ENCODE results near the gene DENND11.
A peak's percentile ranks its signal among the peaks of the same experiment; 100 is the strongest.

DENND11 gene

GRCh38 chr7:141702047-141702567, at the start of gene DENND11:
Gene DENND11 (minus strand): TSS chr7:141702166. CDS start chr7:141702153, 13 bp downstream.
- H3K4me3 ChIP-seq (ENCODE audit: low read length), result peak within 1 kb of the TSS; percentile 75
- DNase-seq (ENCODE audit: low read depth), result peak; percentile 39

GRCh38 chr7:141748396-141748795, 46.4 kb upstream of the DENND11 start:
- DNase-seq (ENCODE audit: low read depth), result no peak
- no peak overlapping the region for H3K4me3 ChIP-seq (ENCODE audit: low read length)
- no peak for TF ChIP-seq CTCF (conservative IDR thresholded peaks at IDR 0.05; ENCODE audit: low read length)

More at GRCh38 chr7:141702047-141702567, at the start of gene DENND11:
- no peak for TF ChIP-seq CTCF (conservative IDR thresholded peaks at IDR 0.05; ENCODE audit: low read length)

GRCh38 chr7:141744131-141744530, 42.2 kb upstream of the DENND11 start:
- TF ChIP-seq CTCF (conservative IDR thresholded peaks at IDR 0.05; ENCODE audit: low read length), result no peak
- H3K4me3 ChIP-seq (ENCODE audit: low read length), result no peak overlapping the region
- no peak for DNase-seq (ENCODE audit: low read depth)

GRCh38 chr7:141742229-141742628, 40.3 kb upstream of the DENND11 start:
- no peak for DNase-seq (ENCODE audit: low read depth)
- TF ChIP-seq CTCF (conservative IDR thresholded peaks at IDR 0.05; ENCODE audit: low read length), result no peak
- H3K4me3 ChIP-seq (ENCODE audit: low read length), result no peak overlapping the region

- H3K4me3 ChIP-seq (ENCODE audit: low read length), result peak overlapping the region; percentile 95
- no peak for TF ChIP-seq CTCF (conservative IDR thresholded peaks at IDR 0.05; ENCODE audit: low read length)
These were observed 37.3 kb upstream of the DENND11 start for GRCh38 chr7:141739250-141739649.

GRCh38 chr7:141738592-141739013, 36.6 kb upstream of the DENND11 start:
- H3K4me3 ChIP-seq (ENCODE audit: low read length), result peak overlapping the region; percentile 95
- TF ChIP-seq CTCF (conservative IDR thresholded peaks at IDR 0.05; ENCODE audit: low read length), result no peak; the same call in 1 of the 2 replicates
- no peak for DNase-seq (ENCODE audit: low read depth)

More at GRCh38 chr7:141739250-141739649, 37.3 kb upstream of the DENND11 start:
- DNase-seq (ENCODE audit: low read depth), result no peak

GRCh38 chr7:141737836-141738591, 36.0 kb upstream of the DENND11 start, which contains the start of gene SSBP1:
Gene SSBP1 (plus strand): TSS chr7:141738358. CDS start chr7:141739167, 809 bp downstream.
- H3K4me3 ChIP-seq (ENCODE audit: low read length), result peak within 1 kb of the TSS; percentile 95
- TF ChIP-seq CTCF (conservative IDR thresholded peaks at IDR 0.05; ENCODE audit: low read length), result peak; percentile 82
- peak; percentile 96 for DNase-seq (ENCODE audit: low read depth)
